HG03521 (cell line): ENCODE results near the gene COL18A1.
"Not testable (repeated sequence)": the region's sequence is repeated elsewhere in the genome, so short reads cannot be mapped to it uniquely, and the experiment has no call there.

Experiments
- ATAC-seq: cut with Tn5 transposase; IDR thresholded peaks from one replicate; pipeline ENCODE4 v1.9.1; 2021; ENCODE audit warnings: mild to moderate bottlenecking, moderate library complexity; ENCODE audit not compliant: unreplicated experiment

Gene COL18A1

GRCh38 chr21:45501081-45502005, 96.4 kb downstream of the COL18A1 start:
- not testable (repeated sequence) for ATAC-seq

- ATAC-seq: no peak
Measured at GRCh38 chr21:45502006-45502345, 97.0 kb downstream of the COL18A1 start.

- no peak for ATAC-seq
Measured at GRCh38 chr21:45502600-45502999, 97.6 kb downstream of the COL18A1 start.

- ATAC-seq: not testable (repeated sequence)
Measured at GRCh38 chr21:45503226-45503625, 98.3 kb downstream of the COL18A1 start.

GRCh38 chr21:45504021-45504515, 99.1 kb downstream of the COL18A1 start:
- no peak for ATAC-seq

GRCh38 chr21:45504516-45505415, 99.8 kb downstream of the COL18A1 start:
- no peak for ATAC-seq

GRCh38 chr21:45505416-45506021, 100.6 kb downstream of the COL18A1 start:
- ATAC-seq: no peak

- no peak for ATAC-seq
Measured at GRCh38 chr21:45506241-45506817, 101.4 kb downstream of the COL18A1 start.

GRCh38 chr21:45506836-45507522, 102.0 kb downstream of the COL18A1 start:
- ATAC-seq: no peak

GRCh38 chr21:45507523-45507875, 102.5 kb downstream of the COL18A1 start:
- no peak for ATAC-seq

GRCh38 chr21:45507888-45508508, 103.0 kb downstream of the COL18A1 start:
- no peak for ATAC-seq

GRCh38 chr21:45508607-45509565, 103.9 kb downstream of the COL18A1 start:
- no peak for ATAC-seq

- ATAC-seq: no peak
Measured at GRCh38 chr21:45509566-45510465, 104.9 kb downstream of the COL18A1 start.

- ATAC-seq: no peak
Measured at GRCh38 chr21:45510466-45510955, 105.5 kb downstream of the COL18A1 start.

- ATAC-seq: no peak
Measured at GRCh38 chr21:45511007-45511406, 106.0 kb downstream of the COL18A1 start.

GRCh38 chr21:45511661-45512431, 106.9 kb downstream of the COL18A1 start:
- no peak for ATAC-seq

GRCh38 chr21:45512626-45513002, 107.6 kb downstream of the COL18A1 start:
- no peak for ATAC-seq
